GM18868 (cell line): ENCODE measurements around the gene PIK3R5.

Source experiments
- ATAC-seq: cut with Tn5 transposase; IDR thresholded peaks from one replicate; pipeline ENCODE4 v1.9.1; 2021; ENCODE audit warnings: mild to moderate bottlenecking, moderate library complexity; ENCODE audit not compliant: unreplicated experiment

The PIK3R5 gene

DNA sequence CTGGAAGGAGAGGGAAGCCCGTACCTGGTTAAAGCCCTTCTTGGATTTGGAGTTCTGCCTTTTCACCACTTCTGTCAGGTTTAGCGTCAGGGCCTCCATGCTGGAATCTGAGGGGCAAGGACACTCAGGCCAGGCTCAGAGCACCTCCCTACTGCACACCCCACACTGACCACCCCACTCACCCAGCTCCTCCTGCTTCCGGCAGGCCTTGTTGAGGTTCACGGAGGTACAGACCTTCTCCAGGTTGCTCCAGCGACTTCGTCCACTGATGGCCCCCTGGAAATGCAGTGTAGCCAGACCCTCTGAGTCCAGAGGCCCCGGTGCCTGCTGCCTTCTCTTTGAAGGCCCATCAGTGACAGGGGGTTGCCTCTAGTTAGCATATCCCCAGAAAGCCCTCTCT, 83.9 kb downstream of the PIK3R5 start:
- no peak for ATAC-seq

DNA sequence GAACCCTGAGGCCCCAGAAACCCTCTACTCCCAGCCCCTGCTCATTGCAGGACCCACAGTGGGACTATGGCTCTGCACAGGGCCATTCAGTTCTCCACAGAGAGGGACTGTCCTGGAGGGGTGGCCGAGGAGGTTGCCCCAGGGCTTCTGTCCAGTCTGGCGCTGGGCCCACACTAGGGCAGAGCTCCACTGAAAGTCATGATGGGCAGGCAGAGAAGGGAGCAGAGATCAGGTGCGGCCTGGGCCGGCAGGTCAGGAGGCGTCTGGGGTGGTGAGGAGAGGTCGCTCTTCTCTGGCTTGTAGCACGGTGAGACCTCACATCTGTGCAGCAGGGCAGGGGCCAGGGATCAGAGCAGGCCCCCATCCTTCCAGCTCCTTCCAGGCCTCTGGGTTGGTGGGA, 85.0 kb downstream of the PIK3R5 start:
- no peak for ATAC-seq

DNA sequence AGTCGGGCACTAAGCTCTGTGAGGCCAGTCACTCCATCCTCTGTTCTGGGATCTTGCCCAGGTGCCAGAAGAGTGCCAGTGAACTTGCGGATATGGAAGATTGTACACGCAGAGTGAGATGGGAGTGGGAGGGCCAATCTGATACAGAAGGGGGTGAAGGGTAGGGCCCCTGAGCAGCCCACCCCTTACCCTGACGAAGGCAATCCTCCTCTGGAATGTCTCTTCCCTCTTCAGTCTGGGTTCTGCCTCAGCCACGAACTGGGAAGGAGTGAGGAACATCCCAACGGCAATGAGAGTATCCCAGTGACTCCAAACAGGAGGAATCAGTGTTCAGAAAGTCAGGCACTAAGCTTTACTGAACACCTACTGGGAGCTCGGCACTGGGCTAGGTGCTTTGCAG, 86.1 kb downstream of the PIK3R5 start:
- no peak for ATAC-seq

DNA sequence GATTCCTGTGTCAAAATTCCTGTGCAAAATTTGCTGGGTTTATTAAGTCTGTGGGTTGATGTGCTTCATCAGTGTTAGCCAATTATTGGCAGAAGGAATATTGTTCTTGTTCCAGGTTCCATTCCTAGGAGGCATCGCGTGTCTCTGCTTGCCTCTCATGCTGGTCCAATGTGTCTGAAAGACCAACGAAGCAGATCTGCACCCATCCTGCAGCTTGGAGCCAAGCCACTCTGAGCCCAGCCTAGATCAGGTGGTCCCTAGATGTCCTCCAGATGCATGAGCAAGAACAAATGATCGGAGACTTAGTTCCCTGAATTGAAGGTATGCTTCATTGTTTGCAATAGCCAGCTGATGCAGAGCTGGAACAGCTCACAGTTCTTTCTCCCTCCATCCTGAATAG, 87.5 kb downstream of the PIK3R5 start:
- ATAC-seq: no peak

DNA sequence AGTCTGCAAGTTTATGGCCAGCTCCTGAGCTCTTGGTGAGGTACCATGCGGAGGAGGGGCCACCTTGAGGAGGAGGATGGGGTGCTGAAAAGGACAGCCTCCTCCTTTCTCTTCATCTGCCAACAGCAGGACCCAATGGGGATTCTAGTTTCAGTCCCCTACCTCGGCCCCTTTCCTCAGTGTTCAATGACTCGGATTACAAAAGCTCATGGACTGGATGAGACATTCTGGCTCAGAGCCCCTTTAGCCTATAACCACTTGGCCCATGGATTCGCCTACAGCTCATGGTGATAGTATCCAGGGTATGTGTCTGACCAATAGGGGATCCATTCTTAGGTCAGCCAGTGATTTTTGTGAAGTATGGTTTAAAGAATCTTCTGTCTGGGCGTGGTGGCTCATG, 89.5 kb downstream of the PIK3R5 start:
- ATAC-seq: no peak

DNA sequence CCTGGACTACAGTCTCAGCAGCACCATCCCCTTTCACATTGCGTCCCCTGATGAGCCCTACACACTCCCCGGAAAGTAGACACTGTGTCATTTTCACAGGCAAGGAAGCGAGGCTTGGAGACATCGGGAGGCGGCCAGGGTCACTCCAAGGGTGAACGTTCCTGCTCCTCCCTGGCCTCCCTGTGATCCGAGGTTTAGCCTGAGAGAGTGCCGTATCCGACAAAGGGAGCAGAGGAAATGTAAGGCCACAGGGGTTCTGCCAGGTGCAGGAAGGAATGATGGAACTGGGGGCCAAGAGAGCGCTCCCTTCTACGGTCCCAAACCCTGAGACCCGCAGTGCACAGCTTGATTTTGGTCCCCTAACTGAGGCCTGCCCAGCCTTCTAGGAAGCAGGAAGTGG, 90.1 kb downstream of the PIK3R5 start:
- no peak for ATAC-seq

DNA sequence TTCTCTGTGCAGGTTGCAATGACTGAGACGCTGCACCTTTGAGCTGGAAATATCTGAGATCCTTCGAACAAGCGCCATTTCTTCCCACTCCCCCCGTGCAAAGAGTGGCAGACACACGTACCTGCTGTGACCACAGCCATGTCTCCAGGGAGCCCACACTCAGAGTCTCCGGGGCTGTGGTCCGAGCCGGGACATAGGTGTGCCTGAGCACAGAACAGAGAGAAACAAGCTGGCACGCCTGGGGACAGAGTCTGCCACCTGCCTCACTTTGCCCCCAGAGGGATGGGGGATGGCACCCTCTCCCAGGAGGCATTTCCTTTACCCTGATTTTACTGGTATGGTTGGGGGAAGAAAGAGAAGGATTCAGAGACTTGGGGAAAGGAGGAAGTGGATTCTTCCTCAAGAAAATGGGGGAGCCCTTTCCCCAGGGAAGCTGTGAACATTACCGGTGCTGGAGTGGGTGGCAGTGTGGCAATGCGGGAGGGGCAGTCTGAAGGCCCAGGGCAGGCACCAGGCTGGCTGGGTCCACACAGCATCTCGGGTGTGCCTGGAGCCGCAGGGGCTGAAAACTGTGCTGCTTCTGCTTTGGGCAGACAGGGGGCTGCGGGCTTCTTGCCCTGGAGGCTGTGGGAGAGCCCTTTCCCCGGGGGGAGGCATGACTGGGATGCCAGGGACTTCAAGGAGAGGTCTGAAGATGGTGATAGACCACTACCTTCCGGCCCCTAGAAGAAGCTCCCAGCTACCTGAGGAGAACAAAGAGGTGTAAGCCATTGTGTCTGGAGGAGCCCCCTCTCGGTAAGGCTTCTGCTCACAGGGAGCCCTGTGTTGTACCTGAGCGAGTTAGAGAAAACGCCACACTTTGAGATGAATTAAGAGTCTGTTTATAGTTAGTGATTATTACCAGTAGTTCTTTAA, 91.4 kb downstream of the PIK3R5 start:
- ATAC-seq: no peak

DNA sequence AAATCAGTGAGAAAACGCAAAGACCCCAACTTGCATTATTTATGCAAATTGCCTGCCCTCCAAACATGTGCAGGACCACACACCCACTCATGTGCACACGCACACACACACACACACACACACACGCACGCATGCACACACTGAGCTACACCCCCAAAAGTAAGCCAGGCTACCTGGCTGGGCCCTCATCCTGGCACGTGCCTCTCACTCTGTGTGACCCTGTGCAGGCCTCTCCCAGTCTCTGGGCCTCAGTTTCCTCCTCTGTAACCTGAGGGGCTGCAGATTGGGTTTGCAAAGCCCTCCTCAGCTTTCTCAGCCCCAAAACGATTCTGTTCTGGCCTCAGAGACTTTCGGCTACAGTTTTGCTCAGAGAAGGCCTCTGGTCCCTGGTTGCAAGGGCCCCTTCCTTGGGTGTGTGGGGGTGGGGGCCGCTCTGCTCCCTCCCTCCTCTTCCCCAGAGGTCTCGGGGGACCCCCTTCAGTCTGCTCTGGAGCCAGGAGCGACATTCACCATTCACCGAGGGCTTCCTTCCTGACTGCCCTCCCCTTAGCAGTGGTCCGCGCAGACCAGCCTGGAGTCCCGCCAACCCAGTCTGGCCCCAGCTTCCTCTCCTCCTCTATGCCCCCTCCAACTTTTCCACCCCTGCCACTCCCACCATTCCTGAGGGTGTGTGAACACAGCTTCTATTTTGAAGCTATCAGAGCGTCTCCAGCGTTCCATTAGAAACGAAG, 92.6 kb downstream of the PIK3R5 start:
- no peak for ATAC-seq

DNA sequence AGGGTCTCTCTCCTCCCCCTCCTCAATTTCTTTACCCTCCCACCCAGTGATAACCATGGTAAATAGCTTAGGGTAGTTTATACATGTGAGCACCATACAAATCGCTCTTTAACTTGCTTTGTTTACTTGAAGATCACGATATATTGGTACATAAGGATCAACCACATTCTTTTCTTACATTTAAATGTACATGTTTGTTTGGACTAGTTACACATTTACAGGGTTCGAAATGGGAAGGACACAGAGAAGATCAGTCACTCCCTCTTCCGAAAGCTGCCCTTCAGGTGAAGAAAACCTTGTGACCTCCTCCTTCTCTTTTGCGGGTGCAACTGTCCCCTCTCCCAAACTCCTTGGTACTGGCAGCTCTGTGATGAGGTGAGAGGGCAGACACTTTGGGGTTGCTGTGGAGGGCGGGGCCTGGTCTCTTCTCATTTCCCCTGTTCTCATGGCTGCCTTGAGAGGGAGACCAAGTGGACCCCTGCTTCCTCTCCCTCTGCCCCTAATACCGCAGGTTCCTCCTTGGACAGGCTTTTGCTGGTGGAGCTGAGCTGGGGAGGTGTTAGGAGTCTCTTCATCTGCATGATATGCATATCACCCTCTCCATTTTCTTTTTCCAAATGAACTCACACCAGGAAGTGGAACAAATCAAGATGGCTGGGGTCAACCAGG, 93.3 kb downstream of the PIK3R5 start:
- ATAC-seq: no peak

DNA sequence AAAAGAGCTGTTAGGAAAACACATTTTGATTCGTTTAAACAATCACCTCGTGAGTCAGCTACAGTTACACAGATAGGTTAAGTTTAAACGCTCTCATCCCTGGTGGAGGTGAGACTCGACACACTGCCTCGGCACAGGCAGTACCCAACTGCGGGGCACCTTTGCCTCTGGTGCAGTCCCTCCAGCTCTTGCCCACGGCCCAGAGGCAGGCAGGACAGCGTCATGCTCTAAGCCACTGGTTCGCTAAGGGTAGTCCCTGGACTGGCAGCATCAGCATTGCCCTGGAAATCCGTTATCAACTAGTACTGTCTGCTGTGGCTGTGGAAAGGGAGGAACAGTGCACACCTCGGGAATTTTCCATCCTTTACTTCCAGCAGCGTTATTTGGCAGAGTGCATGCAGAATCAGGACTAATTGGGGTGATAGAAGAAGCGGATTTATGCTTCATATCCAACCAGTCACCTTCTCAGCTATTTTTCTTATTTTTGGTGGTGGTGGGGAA, 94.4 kb downstream of the PIK3R5 start:
- no peak for ATAC-seq

DNA sequence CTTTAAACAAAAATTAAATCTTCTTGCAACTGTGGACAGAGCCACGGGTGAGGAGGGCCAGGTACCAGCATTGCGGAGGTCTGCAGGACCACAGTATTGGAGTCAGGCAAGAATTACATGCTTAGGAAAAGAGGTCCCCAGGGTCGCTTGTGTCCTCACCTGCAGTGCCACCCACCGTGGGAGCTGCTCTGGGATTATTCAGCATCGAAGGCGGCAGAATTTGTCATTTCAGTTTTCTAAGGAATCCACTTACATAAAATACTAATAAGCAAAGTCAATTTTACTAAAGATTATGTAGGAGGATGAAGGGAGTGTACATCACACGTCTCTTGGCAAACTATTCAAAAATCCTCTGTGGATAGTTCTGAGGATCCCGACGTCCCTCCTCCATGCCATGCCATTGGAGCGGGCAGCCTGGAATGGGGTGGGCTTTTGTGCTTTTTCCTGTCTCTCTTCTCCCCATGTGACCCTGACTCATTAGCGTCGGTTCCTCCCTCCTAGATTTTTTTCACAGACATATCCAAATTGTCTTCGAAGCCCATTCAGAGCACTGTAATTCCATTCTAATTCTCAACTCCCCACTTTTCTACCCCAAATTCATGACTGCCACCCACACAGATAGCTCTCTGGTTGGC, 95.0 kb downstream of the PIK3R5 start:
- ATAC-seq: no peak

DNA sequence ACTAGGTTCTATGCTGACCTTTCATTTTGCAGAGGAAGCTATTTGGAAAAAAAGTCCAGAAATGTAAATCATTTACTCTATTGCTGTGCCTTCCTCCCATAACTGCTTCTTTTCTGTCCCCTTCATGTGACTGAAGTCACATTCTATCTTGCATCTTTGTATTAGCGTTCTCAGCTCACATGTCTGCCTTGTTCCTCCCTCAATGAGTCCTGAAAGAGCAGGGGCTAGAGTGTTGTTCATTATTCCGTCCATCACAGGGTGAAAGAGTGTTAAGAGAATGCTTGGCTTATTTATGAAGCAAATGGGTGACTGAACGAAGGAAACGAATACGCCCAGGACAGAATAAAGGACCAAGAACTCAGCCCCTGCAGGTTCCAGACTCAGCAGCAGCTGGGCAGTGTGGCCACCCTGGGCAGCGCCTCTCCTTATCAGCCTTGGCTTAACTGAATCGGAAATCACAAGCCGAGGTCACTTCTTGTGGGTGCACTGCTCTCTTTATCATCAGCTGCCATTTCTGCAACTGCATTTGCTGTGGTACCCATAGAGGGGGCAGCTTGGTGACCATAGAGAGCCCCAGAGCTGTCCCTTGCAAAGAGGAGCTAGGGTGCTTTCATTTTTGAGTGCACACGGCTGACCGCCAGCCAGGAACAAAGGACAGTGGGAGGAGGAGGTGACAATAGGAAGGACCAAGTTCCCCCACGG, 96.2 kb downstream of the PIK3R5 start:
- ATAC-seq: no peak

DNA sequence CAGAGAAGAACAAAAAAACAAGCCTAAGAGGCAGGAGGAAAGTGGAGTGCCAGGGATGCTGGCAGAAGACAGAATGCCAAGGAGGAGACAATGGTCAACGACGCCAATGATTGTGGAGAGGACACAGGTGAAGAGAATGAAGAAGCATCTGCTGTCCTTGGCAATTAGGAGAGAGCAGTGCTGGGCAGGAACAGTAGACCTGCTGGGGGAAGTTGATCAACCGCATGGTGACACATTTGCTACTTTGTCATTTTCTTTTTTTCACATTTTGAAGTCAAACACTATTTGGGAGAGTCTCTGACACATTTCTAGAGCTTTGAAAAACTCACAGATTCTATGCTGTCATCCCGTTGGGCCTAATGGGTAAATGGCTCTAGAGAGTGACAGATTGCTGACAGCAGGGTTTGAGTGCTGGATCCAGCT, 97.0 kb downstream of the PIK3R5 start:
- peak; percentile 62 for ATAC-seq

DNA sequence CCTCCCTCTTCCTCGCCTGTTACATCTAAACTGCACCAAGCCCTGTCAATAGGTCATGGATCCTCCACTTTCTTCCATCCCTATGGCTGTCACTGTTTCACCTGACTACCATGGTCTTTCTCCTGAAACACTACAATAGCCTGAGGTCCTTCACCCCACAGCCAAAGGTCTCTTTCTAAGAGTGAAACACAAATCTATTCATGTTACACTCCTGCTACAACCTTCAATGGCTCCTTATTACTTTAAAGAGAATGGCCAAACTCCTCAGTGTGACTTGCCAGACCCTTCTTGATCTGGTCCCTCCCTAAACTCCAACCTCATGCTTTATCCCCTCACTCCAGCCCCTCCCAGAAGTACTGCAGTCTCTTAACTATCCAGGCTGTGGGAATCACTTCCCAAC, 97.4 kb downstream of the PIK3R5 start:
- no peak for ATAC-seq

DNA sequence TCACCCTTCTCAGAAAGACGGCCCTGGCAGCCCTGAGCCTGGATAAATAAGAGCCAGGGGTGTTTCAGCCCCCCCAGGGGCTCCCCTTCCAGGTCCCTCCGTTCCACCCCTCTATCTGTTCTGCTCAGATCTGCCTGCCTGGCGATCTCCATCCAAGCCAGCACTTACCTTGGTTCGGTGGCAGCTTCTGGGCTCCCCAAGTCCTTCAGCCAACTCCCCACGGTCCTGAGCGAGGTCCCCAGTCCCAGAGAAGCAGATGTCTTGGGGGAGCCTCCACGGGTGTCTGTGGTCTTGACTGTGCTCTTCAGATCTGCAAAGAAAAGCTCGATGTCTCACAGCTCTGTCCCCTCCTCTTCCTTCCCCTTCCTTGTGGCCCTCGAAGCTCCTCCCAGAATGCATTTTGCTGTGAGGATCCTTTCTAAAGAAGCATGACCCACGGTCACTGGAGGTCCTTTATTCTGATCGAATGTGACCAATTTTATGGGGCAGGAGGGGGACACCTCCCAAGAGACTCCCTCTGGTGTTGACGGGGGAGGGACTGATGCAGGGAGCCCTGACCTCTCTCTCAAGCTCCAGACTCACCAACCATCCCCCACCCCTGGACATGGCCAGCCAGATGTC, 98.0 kb downstream of the PIK3R5 start, which contains the start of gene PIK3R6:
Gene PIK3R6, minus strand, starts transcription at position 314 of the 621 bp plus-strand sequence. CDS start 17,880 bp downstream, outside the sequence.
- ATAC-seq: no peak

DNA sequence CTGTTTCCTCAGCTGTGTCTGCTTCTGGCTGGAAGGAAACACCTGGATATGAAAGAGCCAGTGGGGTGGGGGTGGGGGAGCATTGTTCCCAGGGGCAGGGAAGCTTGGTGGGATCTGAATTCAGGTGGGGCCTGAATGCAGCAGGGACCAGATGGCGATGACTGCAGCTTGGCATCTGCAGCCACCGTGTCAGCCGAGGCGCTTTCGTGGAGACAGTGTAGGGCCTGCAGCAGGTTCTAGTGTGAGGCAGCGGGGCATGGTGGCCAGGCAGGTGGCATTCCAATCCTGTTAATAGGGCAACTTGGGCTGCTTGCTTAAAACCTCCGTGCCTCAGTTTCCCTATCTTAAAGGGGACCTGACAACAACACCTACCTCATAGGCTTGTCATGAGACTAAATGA, 99.7 kb downstream of the PIK3R5 start:
- no peak for ATAC-seq

DNA sequence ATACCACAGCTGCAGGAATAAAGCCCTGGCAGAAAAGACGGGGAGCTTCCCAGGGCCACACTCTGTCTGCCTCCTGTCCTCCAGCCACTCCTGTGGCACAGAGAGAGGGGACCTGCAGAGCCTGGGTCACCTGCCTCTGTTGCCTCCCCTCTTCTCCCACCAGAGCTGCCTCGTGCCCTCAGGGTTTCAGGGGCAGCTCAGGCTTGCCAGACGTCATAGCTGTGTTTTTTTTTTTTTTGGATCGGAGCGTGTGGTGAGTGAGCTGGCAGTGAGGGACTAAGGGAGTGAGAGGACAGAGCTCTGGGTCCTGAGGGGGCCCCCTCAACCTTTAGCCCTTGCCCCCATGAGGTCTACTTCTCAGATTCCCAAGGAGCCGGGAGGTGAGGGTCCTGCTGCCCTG, 100.1 kb downstream of the PIK3R5 start:
- no peak for ATAC-seq

DNA sequence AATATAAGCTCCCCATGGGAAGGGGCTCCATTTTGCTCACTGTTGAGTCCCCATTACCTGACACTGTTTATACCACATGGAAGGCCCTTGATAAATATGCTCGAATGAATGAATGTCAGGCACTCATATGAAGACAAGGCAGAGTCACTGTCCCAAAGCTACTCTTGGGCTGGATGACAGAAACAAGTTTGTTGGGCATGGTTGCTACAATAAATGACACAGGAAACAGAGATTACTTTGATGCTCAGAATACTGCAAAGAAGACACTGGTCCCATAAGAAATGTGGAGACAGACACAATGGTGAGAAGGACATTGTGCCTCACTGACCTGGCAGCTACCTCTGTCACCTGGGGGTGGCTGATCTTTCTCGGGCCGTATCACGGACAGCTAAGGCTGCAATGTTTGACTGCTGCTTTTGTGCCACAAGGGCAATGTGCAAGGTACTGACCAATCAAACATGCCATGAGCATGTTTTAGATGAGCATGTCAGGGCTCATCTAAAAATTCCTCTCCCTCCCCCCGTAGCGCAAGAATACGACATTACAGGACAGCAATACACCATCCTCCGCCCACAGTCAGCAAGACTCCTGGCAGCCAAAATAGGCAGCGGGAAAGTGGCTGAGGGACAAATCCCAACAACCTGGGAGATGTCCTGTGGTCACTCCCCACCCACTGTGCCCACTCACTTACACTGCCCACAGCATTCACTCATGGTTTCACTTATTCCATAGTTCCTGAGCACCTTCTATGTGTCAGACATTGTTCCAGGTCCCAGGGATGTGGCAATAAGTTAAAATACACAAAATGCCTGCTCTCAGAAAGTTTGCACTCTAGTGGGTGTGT, 103.1 kb downstream of the PIK3R5 start:
- no peak for ATAC-seq
